Forelimb muscle (tissue), 1 donor: Measurements from ENCODE around the gene IFT25. TPM values are rescaled to one million over a fixed set of nuclear protein-coding genes. Genes with fewer than 3 reads are reported as not detected.

Source experiments
- DNase-seq: peaks from one replicate; pipeline ENCODE4 v3.0.0-alpha.2; 2013; ENCODE audit warnings: low read depth
- polyA plus RNA-seq: library from polyadenylated mRNA; unstranded; fragments of 120-200 nt; gene quantifications from one replicate; pipeline ENCODE4 v1.2.1, GENCODE V29; 2013; ENCODE audit not compliant: insufficient read length

The IFT25 gene
- polyA plus RNA-seq, 1 donor = 22.2 TPM

DNA sequence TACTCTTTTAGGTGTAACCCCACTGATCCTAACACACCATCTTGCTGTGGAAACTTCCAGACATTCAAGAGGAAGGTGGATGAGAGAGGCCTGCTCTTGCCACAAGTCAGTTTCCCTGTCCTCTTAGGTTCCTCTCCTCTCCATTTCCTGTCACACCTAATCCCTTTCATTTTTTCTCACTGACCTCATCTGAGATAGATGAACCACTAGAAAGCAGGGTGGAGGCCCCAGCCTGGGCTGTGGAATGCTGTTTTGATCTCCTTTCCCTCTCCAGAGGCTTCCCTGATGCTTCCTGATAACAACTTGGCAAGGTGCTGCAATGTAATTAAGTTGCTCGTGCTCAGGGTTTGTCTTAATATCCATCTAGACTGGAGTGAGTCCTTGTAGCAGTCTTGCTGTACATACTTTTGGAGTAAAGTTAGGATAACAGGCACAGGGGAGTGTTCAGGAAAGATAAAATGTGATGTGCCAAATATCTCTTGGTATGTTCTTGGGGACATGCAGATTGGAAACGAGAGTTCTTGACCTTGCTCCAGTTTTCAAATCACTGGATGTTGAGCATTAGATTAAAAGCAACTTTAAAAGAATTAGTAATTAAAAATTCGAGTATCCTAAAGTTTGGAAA lies 11.8 kb upstream of the IFT25 start:
- no peak for DNase-seq

DNA sequence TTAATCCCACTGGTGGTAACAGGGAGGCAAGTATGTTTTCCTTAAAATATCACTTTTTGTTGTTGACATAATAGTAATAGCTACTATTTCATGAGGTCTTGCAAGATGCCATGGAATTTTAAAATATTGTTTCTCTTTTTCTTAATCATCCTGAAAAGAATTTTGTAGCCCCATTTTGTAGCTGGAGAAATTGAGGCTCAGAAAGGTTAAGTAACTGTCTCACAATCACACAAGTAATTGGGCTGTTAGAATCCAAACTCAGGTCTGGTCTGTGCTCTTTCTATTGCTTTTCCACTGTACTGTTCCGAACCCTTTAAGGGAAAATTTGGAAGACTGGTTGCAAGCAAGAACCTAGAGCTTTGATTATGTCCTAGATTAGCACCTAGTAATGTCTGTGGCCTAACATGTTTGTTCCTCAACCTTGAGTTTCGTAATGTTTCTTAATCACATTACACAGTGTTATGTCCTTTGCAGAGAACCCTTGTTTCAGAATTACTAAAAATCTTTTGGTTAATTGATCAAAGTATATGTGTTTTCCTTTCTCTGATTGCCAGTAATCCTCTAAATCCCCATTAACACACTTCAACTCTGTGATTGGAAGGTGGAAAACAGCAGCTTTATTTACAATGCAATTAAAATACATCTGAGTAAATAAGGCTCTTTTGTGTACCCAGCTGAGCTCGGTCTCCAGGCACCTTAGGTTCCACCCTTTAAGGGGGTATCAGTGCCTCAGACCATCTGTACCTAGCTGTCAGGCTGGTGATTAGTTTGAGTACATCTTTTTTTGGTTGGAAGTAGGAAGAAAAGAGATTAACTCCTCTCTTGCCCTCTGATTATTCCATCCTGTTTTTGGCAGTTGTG lies 11.0 kb upstream of the IFT25 start:
- no peak for DNase-seq

DNA sequence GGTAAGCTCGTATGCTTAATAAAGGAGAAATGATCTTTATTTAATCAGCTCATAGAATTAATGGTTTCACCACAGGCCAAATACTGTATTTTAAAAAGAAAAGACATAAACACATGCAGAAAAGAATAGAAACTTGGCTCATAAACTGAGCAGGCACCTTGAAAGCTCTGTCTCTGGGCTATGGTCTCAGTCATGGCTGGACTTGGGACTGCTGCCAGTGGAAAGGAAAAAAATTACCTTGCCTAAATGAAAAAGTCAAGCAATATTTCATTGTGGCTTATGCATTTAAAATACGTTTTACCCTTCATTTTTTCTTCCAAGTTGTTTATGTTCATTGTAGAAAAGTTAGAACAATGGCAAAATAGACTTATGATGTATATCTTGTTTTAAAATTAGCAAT lies 8.6 kb upstream of the IFT25 start:
- no peak for DNase-seq

DNA sequence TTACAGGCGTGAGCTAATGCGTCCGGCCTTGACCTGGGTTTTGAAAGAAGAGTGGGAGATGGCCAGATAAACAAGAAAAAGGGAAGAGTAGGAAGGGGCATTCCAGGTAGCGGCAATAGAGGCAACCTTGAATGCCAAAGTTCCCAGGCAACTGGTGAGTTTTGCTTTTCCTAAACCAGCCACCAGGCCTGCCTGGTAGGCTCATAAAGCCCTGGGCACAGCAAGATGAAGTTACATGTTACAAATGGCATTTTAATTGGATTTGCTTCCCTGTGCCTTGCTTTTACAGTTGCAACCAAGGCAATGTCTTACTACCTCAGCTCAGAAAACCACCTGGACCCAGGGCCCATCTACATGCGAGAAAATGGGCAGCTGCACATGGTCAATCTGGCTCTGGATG lies 6.2 kb upstream of the IFT25 start:
- no peak for DNase-seq

DNA sequence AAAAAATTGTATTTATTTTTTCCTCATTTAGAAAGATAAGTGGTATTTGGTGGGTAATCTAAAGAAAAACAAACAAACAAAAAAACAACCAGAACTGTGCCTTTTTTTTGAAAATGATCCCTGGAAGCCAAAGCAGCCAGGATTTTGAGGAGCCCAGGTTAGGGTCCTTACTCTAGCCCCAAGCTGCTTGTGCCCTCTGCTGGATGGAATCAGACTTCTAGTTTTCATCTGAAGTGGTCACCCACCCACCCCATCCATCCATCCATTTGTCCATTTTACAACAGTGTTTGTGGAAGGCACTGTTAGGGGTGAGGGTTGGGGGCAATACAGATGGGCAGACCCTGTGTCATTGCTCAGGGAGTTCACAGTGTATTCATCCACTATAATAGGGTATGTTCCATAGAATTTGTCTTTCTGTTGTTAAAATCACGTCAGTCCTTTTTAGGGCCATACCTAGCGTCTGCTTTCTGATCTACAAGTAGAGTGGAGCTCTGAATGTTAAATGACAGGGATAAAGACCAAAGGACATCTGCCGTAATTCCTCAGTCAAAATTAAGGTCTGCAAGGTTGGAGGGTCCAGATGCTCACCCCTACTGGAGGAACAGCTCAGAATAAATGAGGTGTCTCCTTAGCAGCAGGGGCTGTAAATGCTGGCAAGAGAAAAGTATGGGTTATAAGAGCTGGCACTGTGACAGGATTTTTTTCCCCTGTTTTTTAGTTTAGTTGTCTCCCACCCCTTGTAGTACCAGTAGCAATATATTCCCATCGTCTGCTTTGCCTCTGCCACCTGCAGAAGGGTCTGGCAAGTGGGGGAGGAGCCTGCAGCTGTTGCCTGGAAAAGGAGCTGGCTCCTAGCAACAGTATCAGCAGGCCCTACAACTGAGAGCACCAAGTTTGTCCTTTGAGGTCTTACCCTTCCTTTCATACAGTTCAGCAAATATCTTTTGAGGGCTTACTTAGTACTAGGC lies 3.8 kb upstream of the IFT25 start:
- DNase-seq = no peak

DNA sequence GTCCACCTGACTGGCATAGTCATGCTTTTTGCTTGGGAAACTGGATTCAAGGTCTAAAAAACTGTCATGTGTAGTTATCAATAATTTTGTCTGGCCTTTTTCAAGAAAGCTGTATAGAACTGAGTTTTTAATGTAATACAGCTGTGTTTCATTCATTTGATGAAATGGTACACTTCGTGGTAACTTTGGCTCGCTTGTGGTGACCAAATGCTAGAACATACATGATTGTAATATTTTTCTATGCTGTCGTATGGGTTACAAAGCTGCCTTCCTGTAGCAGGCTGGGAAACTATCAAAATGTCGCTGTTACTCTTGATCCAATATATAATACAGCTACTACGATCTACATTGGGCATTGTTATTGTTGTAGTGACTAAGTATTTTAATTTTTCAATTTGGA lies 2.8 kb upstream of the IFT25 start:
- DNase-seq = no peak

DNA sequence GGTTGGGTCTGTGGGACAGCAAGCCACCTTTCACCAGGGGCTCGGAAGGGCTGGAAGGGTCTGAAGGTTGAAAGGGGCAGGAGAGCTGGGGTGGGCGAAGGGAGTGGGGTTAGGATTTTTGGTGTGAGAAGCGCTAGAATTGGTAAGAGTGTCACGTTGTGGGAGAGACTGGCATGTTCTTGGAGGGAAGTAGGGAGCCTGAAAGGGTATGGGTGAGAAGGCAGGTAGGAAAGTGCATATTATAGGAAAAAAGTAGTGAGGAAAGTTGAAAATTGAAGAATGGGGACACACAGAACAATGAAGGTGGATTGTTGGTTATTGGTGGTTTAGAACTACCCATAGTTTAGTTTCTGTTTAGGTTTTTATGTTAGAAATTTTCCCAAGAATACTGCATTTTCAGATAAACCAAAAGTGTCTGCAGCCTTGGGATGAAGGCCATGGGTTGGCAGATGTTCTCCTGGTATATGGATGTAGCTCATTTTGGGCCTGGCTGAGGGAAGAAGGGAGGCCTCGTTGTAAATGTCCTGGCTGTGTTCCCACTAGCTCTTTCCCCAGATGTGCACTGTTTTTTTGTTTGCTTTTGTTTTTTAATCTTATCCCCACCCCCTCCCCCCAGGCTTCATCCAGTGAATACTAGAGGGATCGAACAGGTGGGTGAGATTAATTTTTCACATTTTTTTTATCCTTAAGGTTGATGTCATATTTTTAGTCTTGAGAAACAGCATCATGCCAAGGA lies 1.8 kb upstream of the IFT25 start:
- DNase-seq = no peak

DNA sequence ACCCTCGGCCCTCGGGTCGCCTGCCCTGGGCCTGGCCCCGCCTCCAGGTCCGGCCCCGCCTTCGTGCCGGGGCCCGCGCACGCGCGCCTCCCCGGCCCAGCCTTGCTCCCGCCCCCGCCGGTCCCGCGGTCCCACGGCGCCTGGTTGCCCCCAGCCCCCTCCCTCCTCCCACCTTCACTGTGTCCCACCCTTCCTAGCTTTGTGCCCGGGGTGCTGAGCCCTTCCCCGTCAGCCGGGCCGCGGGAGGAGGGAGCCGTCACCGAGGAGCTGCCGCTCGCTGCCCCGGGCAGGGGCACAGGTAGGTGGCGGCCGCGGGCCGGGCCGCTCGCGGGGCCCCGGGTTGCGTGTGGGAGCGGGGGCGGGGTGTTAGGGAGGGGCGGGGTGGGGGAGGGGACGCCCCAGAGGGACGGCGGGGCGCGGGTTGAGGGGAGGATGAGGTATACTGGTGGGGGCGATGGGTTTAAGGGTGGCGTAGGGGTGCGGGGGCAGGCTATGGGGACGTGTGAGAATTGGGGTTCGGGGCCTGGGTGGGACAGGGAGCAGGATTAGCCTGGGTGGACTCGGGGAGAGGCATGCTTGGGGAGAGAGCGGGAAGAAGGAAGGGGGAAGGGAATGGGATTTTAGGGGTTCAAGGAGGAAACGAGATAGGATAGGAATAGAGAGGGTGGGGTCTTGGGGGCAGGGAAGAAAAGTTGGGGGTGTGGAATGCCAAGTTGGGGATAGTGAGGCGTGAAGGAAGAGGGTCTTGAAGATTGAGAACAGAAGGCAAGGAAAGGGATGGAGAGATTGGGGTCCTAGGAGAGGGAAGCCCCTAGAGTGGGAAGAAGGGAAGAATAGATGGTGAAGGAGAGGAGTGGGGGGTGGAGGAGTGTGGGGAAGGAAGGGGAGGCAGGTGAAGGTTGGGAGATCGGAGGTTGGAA lies 1.0 kb upstream of the IFT25 start, which contains the start of gene LRRC42:
LRRC42 (plus strand) TSS at position 99 of the 920 bp plus-strand sequence. CDS start 5,650 bp downstream, outside the sequence.
- DNase-seq = peak; percentile 61

DNA sequence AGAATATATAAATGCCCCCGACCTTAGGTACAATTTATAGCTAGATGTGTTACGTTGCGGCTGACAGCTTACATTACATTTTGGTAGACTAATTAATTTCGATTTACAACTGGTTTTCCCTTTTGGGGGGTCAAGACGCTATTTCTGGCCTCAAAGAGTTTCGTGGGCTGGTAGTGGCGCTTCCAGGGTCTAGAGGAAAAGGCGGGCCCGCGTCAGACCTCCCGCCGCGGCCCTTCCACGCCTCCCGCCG lies 391 bp downstream of the IFT25 start:
- no peak for DNase-seq

DNA sequence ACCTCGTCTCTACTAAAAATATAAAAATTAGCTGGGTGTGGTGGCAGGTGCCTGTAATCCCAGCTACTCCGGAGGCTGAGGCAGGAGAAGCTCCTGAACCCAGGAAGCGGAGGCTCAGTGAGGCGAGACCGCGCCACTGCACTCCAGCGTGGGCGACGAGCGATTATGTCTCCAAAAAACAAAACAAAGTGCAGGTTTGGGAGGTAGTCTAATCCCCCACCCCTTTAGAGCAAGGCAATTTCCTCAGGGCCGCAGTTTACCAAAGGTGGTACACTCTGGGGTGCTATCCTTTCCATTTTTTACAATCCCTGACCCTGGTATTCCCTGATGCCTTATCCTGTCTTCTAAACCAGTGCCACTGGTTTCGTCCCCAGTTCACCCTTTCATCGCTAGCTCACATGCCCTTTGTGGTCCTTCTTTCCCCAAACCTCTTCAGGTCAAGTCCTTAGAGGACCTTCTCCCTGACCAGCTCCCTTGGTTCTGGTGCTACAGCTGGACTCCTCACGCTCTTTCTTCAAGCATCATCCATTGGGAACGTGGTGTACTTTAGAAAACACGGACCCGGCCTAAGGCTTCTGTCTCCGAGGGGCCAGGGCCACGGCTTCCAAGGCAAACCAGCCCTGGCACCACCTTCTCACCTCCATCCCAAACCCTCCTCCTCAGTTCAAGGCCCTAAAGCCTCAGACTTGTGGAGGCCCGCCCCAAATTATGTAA lies 873 bp downstream of the IFT25 start:
- no peak for DNase-seq

DNA sequence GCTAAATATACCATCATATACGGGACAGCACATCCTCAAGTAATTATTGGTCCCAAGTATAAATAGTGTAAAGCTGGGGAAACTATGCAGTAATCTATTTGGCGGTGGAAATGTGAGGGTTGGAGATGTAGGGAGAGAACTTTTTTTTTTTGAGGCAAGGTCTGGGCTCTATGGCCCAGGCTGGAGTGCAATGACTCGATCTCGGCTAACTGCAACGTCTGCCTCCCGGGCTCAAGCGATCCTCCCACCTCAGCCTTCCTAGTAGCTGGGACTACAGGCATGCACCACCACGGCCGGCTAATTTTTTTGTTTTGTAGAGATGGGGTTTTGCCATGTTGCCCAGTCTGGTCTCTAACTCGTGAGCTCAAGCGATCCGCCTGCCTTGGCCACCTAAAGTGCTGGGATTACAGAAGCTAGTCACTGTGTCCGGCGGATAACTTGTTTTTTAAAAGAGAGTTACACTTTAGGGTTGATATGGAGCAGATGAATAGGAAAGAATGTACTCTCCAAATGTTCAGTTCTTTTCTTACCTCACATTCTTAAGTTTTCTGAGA lies 1.9 kb downstream of the IFT25 start:
- no peak for DNase-seq

DNA sequence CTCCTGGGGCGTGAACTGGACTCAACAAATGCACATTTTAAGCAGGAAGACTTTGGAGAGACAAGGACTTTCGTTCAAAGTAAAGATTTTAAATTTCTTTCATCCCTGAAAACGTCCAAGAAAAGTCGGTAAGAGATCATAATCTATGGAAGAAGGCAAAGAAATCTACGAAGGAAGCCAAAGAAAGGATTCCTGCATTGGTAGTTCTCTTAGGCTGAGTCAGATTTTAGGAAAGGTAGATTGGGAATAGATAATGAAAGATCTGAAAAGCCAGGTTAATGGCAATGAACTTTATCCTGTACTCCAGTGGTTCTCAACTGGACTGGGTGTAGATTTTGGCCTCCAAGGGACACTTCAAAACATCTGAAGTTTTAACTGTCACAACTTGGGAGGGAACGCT lies 2.4 kb downstream of the IFT25 start:
- no peak for DNase-seq

DNA sequence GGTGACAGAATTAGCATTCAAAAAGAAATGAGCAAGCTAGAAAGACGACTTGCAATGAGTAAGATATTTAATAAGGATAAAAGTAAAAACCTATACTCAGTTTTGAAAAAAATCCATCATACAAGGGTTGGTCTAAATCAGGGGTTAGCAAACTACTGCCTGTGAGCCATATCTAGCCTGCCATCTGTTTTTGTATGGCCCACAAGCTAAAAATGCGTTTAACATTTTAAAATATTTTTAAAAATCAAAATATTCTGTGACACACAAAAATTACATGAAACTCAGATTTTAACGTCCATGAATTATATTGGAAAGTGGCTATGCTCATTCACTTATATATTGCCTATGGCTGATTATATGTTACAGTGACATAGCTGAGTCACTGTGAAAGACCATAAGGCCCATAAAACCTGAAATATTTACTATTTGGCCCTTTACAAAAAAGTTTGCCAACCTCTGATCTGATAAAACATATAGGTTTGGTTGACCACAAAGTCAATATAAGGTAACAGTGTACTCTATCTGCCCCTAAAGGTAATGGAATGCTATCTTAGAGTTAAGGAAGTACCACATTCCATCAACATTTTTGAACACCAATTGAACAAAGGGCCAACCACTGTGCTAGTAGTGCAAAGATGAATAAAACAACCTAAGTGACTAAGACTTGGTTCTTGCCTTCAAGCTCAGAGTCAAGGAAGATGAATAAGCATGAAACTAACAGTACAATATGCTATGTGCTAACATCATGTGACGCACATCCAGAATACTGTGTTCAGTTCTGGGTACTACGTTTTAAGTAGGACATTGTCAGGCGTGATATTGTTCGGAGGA lies 3.2 kb downstream of the IFT25 start:
- DNase-seq = no peak

DNA sequence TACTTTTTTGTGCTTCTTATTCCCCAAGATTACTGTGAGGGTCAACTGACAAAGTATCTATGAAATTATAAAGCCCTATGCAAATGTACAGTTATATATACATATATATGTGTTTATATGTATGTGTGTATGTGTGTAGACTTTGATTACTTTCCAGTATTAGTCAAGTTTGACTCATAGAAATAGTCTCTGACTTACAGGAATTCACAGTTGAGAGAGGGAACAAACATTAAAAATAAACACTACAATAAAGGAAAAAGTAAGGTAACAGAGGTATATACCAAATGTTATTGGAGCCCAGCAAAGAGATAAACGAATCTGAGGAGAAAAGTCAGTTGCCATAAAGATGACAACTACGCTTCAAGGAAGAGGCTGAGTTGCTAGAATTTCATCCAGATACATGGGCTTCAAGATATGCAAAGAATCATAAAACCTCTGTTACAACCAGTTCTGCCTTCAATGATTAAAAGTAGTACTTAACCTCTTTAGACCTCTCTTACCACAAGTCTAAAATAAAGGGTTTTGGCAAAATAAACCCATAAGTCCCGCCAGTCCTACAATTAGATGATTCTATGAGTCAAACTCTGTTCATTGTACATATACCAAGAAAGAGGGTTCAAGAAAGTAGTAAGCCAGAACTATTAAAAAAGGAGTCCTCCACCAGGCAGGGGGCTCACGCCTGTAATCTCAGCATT lies 7.2 kb downstream of the IFT25 start:
- DNase-seq = no peak

DNA sequence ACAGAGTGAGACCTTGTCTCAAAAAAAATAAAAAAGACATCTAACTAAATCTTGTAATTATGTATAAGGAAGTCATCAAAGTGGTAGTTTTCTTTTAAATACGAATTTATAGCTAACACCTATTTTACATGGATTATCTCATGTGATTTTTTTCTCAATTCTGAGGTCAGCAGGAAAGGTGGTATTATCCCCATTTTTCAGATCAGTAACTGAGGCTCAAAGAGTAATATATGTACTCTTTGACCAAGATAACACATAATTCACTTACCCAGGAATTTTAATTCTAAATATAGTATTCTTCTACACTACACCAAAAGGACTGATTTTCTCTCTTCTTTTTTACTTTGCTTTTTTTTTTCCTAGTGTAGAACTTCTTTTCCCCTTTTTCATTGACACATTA lies 9.1 kb downstream of the IFT25 start:
- DNase-seq = no peak

DNA sequence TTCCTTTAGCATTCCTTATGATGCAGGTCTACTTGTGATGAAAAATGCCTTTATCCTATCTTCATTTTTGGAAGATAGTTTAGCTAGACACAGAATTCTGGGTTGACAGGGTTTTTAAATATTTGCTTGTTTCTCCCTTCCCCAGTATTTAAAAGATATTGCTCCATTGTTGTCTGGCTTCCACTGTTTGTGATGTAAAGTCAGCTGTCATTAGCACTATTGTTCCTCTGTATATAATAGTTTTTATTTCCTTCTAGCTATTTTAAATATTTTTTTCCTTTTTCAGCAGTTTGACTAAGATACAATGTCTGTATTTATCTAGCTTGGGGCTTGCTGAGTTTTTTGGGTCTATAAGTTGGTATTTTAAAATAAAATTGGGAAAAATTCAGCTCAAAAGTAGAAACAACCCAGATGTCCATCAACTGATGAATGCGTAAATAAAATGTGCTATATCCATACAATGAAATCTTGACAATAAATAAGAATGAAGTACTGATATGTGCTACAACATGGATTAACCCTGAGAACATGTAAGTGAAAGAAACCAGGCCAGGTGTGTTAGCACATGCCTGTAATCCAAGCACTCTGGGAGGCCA lies 11.2 kb downstream of the IFT25 start:
- no peak for DNase-seq

DNA sequence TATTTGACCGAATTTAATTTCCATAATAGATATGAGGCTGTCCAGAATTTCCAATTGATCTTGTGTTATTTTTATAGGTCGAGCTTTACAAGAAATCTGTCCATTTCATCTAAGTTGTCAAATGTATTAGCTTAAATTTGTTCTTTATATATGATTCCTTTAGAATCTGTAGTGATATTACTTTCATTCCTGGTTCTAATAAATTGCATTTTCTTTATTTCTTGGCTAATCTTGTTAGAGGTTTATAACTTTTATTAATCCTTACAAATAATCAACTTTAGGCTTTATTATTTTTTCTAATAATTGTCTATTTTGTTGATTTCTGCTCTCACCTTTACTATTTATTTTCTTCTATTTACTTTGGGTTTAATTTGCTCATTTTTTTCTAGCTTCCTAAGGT lies 14.0 kb downstream of the IFT25 start:
- DNase-seq = no peak

DNA sequence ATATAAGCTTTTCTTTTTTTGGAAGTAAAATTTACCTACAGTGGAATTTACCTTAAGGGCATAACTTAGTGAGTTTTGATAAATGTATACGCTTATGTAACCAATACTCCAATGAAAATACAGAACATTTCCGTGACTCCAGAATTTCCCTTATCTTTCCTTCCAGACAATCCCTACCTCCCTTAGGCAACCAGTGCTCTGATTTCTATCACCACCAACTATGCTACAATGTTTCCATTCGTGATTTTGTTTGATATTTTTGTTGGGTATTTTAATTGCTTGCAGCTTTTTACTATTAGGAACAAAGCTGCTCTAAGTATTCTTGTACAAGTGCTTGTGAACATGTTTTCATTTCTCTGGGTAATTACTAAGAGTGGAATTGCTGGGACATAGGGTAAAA lies 14.6 kb downstream of the IFT25 start:
- no peak for DNase-seq
